Measurements from ENCODE around the gene ASB8.
A peak's percentile ranks its signal among the peaks of the same experiment; 100 is the strongest.
"Not testable (repeated sequence)": the region's sequence is repeated elsewhere in the genome, so short reads cannot be mapped to it uniquely, and the experiment has no call there.

The ASB8 gene

GRCh38 chr12:48183091-48183875 lies 26.0 kb upstream of the ASB8 start, which contains the start of gene CCDC184:
Gene CCDC184, plus strand, starts transcription at chr12:48183644. Its CDS starts 479 bp downstream, at chr12:48184123.
- peak; percentile 53 for DNase-seq (ENCODE audit: low read depth)

DNA sequence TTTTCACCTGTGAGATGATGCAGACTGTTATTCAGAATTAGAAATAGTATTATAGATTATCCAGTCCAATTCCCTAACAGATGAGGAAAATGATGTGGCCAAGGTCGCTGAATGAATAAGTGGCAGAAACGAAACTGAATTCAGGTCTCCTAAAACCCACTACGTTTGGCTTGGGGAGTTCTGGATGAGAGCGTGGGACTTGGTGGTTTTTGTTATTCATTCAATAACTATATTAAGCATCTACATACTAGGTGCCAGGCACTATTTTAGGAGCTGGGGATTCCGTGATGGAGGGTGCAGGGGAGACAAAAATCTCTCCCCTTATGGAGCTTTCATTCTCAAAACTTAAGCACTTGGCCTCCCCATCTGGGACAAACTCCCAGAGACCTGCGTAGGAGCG lies 25.3 kb upstream of the ASB8 start:
- no peak for DNase-seq (ENCODE audit: low read depth)

GRCh38 chr12:48180857-48181495 lies 23.7 kb upstream of the ASB8 start:
- no peak for DNase-seq (ENCODE audit: low read depth)

GRCh38 chr12:48180424-48180823 lies 23.1 kb upstream of the ASB8 start:
- no peak for DNase-seq (ENCODE audit: low read depth)

- no peak for DNase-seq (ENCODE audit: low read depth)
Observed at GRCh38 chr12:48179466-48179865, 22.2 kb upstream of the ASB8 start.

- DNase-seq (ENCODE audit: low read depth): no peak
Observed at GRCh38 chr12:48177982-48178381, 20.7 kb upstream of the ASB8 start.

DNA sequence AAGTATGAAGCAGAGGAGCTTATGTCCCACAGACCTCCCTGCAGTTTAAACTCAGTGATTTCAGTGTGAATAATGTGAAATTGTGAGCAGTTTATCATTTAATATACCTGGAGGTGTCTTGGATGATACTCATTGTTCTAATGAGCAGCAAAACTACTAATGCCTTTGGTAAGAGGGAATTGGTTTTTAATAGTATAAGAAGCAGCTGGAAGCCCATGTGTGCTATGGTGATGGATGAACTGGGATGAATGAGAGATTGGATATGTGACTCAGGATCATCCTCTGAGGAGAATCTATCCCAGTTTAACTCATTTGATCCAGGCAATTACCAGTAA lies 19.1 kb upstream of the ASB8 start:
- DNase-seq (ENCODE audit: low read depth): no peak

- DNase-seq (ENCODE audit: low read depth): no peak
Observed at GRCh38 chr12:48175613-48176416, 18.5 kb upstream of the ASB8 start.

DNA sequence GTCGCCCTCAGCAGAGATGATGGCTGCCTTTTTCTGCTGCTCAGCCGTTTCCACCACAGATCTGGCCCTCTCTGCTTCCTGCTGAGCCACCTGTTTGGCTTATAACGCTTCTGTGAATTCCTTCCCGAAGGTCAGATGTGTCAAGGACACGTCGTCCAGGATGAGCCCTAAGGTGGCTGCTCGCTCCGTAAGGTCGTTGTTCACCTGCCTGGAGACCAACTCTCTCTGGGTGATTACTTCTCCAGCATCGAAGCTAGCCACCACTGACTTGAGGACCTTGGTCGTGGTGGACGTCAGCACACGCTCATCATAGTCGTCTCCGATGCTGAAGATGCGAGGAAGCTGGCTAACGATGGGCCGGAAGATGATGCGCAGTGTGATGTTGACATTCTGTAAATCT lies 11.7 kb upstream of the ASB8 start:
- no peak for DNase-seq (ENCODE audit: low read depth)

DNA sequence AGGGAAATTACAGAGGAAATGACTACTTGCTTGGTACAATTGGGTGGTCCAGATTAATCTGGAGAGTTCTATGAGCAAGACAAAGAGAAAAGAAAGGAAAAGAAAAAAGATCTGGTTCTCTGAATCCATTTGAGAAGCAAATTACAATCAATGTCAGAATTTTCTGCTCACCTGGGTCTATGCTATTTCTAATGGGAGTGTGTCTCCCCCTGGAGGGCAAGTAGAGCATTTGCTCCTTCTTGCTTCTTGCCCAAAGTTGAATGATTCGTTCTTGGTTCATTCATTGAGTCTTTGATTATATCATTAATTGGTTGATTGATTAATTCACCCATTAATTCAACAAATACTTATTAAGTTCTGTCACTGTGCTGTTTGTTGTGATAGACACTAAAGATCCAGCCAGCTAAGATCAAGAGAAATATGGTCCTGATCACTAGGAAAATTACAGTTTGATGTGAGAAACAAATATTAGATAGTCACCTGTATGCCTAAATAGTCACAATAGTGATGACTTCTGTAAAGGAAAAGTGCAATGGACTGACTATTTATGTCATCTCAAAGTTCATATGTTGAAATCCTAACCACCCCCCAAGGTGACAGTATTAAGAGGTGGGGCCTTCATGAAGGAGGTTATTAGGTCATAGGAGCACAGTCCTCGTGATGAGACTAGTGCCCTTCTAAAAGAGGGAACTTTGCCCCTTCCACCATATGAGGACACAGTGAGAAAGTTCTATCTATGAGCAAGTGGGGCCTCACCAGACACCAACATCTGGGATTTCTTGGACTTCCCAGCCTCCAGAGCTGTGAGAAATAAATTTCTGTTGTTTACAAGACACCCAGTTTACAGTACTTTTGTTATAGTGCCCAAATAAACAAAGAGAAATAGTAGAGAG lies 8.0 kb upstream of the ASB8 start:
- peak; percentile 36 for DNase-seq (ENCODE audit: low read depth)

DNA sequence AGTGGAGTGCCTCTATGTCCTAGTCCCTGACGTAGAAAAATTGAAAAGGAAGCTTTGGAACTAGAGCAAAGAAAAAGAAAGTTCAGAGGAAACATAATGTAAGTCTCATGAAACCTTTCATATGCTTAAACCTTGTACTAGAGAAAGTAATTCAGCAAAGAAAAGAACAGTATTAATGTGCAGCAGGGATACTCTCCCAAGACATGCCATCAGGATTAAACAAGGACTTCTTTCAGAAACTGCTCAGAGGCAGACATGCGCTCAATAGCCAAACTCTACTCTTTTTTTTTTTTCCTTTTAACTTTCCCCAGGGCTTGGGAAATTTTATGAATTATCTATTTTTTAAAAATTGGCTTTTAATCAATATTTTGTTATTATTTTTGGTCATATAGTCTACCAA lies 7.1 kb upstream of the ASB8 start:
- DNase-seq (ENCODE audit: low read depth): no peak

DNA sequence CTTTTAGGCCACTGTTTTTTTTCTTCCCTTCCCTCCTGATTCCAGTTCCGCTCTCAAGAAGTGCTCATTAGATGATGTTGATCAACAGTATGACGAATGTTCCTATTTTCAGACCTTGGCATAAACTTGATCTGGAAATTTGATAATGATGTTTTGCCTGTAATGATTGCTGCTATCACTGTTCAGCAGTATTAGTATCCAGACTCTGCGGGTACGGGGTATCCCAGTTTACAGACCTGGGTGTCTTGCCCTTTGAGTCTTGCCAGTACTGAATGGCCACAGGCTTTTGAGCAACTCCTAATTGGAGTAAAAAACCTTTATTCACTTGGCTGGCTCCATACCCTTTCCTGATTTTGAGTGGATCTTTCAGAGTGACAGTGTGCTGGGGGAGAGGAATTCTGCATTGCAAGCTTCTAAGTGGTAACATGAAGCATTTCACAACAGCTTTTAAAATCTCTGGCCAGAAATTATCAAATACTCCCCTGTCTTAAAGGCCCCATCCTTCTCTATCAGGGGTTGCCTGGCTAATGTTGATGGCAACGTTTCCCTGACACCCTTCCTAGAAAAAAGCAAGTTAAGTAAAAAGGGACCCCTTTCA lies 5.9 kb upstream of the ASB8 start:
- no peak for DNase-seq (ENCODE audit: low read depth)

GRCh38 chr12:48160807-48161206 lies 3.5 kb upstream of the ASB8 start:
- no peak for DNase-seq (ENCODE audit: low read depth)

DNA sequence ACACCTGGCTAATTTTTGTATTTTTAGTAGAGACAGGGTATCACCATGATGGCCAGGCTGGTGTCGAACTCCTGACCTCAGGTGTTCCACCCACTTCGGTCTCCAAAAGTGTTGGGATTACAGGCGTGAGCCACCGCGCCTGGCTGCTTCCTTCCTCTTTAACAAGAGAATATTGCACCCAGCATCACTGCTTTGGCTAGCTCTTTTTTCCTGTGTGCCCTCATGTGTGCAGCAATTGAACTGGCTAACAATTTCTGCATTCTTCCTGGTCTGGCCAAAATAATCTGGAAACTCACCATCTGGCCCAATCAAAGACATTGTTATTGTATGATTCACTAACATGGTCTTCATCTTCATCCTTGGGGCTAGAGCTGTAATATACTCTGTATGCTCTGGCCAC lies 2.7 kb upstream of the ASB8 start:
- DNase-seq (ENCODE audit: low read depth): no peak

DNA sequence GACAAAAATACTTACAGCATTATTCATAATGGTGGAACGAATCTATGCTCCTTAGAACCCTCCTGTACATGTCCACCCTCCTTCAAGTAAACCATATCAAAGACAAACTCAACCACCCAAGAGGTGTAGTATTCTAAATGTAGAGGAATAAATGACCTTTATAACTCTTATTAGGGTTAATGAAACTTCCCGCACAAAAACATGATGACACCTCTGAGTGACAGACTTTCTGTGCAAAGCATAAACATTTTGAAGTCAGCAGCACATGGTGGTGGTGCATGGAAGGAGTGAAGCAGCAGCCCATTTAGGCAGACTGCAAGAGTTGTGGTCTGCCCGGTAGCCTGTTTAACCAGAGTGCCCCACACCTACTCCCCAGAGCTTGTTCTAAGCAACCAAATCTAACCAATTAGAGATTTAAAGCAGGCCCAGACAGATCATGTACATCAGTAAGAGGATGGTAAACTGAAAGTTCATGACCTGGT lies 615 bp upstream of the ASB8 start:
- no peak for DNase-seq (ENCODE audit: low read depth)

DNA sequence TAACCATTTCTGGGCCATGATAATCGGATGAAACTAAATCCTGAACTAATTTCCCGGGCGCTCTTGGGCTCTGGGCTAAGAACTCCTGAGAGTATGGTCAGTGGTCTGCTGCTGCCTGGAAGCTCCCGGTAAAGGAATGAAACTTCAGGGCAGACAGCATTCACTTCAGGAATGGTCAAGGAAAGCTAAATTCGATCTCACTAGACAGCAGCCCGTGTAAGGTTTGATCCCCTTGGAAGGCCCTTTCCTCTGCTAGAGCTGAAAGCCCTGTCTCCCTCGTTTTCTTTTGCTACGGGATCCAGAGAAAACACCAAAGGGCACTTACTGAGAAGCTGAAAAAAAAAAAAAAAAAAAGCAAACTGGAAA lies 680 bp downstream of the ASB8 start:
- DNase-seq (ENCODE audit: low read depth): no peak

- not testable (repeated sequence) for DNase-seq (ENCODE audit: low read depth)
Observed at GRCh38 chr12:48155786-48156185, 1.5 kb downstream of the ASB8 start.

GRCh38 chr12:48151103-48151771 lies 6.1 kb downstream of the ASB8 start:
- DNase-seq (ENCODE audit: low read depth): no peak

DNA sequence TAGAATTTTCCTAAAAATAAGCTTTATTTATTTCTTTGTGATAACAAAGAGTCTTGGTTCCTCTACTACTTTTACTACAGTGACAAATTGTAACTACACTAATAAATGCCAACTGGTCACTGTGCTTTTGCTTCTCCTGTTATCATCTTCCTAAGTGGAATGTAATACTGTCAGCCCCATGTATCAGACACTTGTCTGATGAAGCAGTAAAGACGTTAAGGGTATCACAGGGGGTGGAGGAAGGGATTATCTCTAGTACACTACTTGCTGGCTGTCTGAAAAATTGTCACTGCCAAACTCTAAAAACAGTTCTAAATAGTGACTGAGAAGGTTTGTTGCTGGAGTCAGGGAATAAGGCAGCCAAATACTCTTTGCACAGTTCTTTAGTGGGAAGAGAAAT lies 11.3 kb downstream of the ASB8 start:
- DNase-seq (ENCODE audit: low read depth): no peak

DNA sequence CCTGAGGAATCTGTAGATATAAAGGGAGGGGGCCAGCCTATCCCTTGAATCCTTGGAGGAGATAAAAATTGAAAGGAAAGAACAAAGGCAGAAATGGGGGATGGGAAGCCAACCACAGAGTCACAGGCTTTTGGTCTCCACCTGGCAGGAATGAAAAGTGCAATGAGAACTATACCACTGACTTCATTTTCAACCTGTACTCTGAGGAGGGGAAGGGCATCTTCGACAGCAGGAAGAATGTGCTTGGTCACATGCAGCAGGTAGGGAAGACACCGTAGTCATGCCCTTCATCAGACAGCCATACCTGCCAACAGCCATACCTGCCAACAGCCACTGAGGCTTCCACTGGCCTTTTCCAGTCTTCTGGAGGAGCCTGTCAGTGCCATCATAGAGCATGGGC lies 13.4 kb downstream of the ASB8 start:
- no peak for DNase-seq (ENCODE audit: low read depth)
